T-helper 2 cell treated with Interferon-gamma antibody and Interleukin-4, amounts not matched to agents 100 ng/mL and 5 ng/mL, for 36 hours (primary cell): Measurements from ENCODE around the gene C11orf87. TPM values are rescaled to one million over a fixed set of nuclear protein-coding genes. Genes with fewer than 3 reads are reported as not detected.

Source experiments
- intact Hi-C: fragments of 100-400 bp; cut with micrococcal nuclease; formaldehyde crosslinking; loops from one replicate; pipeline ENCODE4 v1.15.1; 2023
- total RNA-seq: library from RNA; stranded (reverse); gene quantifications from 2 replicates; pipeline ENCODE4 v1.2.3, GENCODE V29; 2022

C11orf87 gene
- not detected in 2 replicates for total RNA-seq

GRCh38 chr11:109421981-109422869 lies at the start of gene C11orf87:
Gene C11orf87, plus strand, starts transcription at chr11:109422190. Its CDS starts 1,444 bp downstream, at chr11:109423634.
- intact Hi-C loops = no loop called here

- intact Hi-C loops = no loop called here
Observed at GRCh38 chr11:109374032-109374431, 48.0 kb upstream of the C11orf87 start.

GRCh38 chr11:109374441-109374840 lies 47.5 kb upstream of the C11orf87 start:
- intact Hi-C loops = no loop called here

- intact Hi-C loops = no loop called here
Observed at GRCh38 chr11:109377039-109377742, 44.8 kb upstream of the C11orf87 start.

- intact Hi-C loops = no loop called here
Observed at GRCh38 chr11:109378034-109378433, 44.0 kb upstream of the C11orf87 start.

GRCh38 chr11:109383306-109383705 lies 38.7 kb upstream of the C11orf87 start:
- intact Hi-C loops = no loop called here

- intact Hi-C loops = no loop called here
Observed at GRCh38 chr11:109384873-109385272, 37.1 kb upstream of the C11orf87 start.

- intact Hi-C loops = no loop called here
Observed at GRCh38 chr11:109388982-109389381, 33.0 kb upstream of the C11orf87 start.

GRCh38 chr11:109390752-109391151 lies 31.2 kb upstream of the C11orf87 start:
- intact Hi-C loops = no loop called here

GRCh38 chr11:109401545-109401944 lies 20.4 kb upstream of the C11orf87 start:
- intact Hi-C loops = no loop called here

GRCh38 chr11:109405671-109406070 lies 16.3 kb upstream of the C11orf87 start:
- intact Hi-C loops = no loop called here

- intact Hi-C loops = no loop called here
Observed at GRCh38 chr11:109416601-109417000, 5.4 kb upstream of the C11orf87 start.

GRCh38 chr11:109422870-109423465 lies 978 bp downstream of the C11orf87 start:
- intact Hi-C loops = no loop called here

- intact Hi-C loops = no loop called here
Observed at GRCh38 chr11:109423466-109424190, 1.6 kb downstream of the C11orf87 start.

GRCh38 chr11:109424901-109425300 lies 2.9 kb downstream of the C11orf87 start:
- intact Hi-C loops = no loop called here

GRCh38 chr11:109425554-109425953 lies 3.6 kb downstream of the C11orf87 start:
- intact Hi-C loops = no loop called here

GRCh38 chr11:109426442-109427240 lies 4.7 kb downstream of the C11orf87 start:
- intact Hi-C loops = no loop called here

- intact Hi-C loops = no loop called here
Observed at GRCh38 chr11:109432105-109432504, 10.1 kb downstream of the C11orf87 start.

- intact Hi-C loops = no loop called here
Observed at GRCh38 chr11:109433753-109434256, 11.8 kb downstream of the C11orf87 start.

- intact Hi-C loops = no loop called here
Observed at GRCh38 chr11:109435121-109435742, 13.2 kb downstream of the C11orf87 start.
